NK-92 (cell line): Measurements from ENCODE around the gene SGTA.

ENCODE experiments used
- DNase-seq: peaks from one replicate; lab custom pipeline; 2025; ENCODE audit not compliant: unreplicated experiment; lab: John Stamatoyannopoulos, UW

The SGTA gene

GRCh38 chr19:2771786-2772674, 11.0 kb downstream of the SGTA start:
- no peak for DNase-seq

DNA sequence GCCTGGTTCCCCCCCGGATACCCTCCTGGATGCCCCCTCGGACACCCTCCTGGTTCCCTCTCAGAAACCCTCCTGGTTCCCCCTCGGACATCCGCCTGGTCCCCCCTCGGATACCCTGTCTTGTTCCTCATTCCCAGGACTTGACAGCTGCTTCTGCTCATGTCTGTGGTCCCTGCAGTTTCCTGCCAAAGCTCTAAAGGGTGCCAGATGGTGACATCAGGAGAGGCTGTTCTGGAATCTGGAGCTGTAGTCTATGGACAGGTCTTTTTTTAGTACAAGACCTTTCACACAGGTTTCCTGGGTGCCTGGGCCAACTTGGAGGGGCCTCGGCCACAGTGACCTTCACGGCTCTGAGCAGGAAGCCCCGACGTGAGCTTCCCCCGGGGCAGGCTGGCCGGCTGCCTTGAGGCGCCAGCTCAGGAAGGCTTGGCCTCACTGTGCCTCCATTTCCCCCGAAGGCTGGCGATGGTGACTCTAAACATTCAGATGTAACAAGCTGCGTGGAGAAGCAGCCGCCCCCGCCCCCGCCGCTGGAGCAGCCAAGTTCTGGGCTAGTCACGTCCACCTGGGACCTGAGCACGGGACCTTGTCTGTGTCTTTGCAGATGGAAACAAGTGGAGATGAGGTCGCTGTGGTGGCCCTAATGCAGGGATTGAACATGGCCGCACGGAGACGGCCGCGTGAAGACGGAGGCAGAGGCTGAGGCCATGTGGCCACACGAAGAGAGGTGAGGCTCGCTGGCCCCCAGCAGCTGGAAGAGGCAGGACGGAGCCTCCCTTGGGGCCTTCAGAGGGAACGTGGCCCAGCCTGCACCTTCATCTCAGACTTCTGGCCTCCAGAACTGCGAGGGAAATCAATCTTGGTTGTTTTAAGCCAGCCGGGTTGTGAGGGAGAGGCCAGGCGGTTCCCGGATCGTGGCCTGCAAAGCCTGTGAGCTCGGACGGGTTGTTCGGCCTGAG, 12.7 kb downstream of the SGTA start:
- no peak for DNase-seq

- DNase-seq: no peak
Observed at GRCh38 chr19:2769218-2769617, 13.9 kb downstream of the SGTA start.

DNA sequence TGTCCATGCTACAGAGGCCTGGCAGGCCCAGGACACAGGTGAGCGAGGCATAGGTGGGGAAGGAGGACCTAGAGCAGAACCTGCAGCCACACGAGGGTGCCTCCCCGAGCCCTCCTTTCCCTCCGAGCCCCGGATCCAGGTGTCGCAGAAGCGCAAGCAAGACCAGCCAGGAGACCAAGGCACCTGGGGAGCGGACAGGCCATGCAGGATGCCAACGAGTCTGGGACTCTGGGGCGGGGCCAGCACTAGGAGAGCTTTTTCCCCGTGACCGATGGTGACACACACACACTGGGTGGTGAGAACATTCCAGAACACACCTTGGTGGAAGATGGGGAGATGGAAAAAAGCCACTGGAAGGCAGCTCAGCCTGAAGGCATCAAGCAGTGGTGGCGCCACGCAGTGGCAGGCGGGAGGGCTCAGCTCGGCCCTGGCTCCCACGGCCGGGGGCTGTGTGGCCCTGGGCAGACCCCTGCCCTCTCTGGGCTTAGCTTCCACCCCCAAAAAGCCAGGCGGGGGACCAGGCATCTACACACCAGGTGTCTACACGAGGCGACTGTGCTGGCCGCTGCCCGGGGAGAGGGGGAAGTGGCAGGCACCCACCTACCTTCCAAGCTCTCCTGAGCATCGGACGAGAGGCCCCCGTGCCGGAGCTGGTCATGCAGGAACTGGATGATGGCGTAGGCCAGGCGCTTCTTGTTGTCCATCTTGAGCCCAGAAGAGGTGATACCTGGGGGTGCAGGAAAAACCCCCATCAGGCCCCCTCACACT, 14.5 kb downstream of the SGTA start:
- no peak for DNase-seq

GRCh38 chr19:2767688-2768087, 15.4 kb downstream of the SGTA start:
- DNase-seq: no peak

- DNase-seq: no peak
Observed at GRCh38 chr19:2766594-2767372, 16.3 kb downstream of the SGTA start.

- no peak for DNase-seq
Observed at GRCh38 chr19:2765376-2765775, 17.7 kb downstream of the SGTA start.

- no peak for DNase-seq
Observed at GRCh38 chr19:2764945-2765344, 18.1 kb downstream of the SGTA start.

DNA sequence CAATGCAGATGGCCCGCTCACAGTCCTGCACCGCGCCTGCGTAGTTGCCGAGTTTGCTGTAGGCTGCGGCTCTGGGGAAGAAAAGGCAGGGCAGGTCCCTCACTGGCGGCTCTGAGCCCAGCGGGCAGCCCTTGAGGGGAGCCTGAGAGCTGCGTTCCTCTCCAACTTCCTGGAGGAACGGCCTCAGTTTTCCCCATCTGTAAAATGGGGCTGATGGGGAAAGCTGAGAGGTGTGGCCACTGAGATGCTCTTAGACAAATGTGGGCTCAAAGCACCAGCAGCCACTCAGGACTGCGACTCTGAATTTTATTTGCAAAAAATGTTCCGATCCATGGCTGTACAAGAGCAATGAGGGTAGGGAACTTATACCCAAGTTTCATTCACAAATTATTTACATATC, 19.4 kb downstream of the SGTA start:
- DNase-seq: no peak

DNA sequence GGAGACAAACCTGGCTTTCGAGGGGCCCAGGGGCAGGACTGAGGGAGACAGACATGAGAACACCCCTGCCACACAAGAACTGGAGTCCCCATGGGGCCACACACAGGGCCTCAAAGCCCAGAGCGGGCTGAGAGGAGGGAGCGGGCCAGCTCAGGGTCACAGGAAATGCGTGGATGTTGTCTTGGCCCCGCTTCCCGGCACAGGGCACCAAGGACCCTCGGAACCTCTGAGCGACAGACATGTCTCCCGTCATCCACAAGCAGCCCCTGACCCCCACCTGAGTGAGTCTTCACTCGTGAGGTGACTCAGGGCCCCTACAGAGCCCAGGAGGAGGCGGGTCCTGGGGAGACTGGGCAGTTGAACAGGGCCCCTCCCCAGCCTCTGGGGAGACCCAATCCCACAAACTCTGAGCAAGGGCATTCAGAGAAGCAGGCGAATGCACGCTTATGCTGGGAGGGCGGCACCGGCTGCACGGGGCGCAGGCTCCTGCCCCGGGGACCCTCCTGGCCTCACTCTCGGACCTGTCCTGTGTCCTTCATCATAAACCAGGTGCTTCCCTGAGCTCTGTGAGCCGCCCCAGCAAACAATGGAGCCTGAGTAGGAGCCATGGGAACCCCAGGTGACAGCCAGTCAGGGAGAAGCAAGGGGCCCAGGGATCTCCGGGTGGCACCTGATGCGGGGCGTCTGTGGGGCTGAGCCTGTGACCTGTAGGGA, 20.1 kb downstream of the SGTA start:
- no peak for DNase-seq

DNA sequence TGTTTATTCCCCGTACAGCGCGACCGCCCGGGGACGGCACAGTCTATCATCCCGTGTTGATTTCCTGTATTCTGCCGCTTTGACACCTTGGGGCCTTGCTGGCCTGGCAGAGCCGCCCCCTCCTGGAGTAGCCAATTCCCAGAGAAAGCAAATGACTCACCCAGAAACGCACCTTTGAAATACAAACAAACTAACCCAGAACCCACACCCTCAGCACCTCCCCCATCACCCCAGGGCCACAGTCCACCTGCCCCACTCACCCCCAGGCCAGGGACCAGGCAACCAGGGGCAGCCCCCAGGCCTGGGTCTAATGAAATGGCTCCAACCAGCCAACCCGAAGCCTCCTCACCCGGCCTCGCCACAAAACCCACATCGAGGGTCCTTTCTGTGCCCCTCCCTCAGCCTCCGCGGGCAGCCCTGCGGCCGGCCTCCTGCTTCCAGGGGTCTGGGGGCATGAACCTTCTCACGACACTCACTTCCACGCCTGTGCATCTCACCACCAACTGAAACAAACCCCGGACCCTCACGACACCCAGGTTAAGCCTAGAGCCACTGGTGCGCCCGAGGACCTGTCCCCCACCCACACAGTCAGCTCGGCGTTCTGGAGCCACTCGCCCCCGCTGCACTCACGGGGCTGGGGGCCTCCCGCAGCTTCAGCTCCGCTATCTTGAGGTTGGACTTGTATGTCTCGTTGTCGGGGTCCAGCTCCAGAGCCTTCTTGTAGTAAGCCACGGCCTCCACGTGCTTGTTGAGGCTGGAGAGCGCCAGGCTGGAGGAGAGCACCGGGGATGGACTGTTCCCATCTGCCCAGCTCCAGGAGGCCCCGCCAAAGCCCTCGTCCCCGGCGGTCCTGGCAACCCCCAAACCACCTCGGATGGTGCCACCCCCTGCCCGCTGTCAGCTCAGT, 20.9 kb downstream of the SGTA start:
- DNase-seq: no peak

DNA sequence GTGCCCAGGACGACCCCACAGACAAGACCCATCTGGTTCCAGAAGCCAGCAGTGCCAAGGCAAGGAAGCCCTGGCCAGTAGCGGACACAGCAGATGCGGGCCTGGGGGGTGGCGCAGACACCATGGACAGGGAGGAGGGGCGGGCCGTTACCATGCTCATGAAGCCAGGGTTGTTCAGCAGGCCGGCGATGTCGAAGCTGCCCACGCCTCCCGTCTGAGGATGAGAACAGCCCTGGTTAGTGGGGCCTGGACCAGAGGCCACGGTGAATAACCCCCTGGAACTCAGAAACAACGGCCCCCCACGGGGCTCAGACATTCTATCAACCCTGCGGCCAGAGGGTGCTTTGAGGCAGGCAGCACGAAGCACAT, 21.8 kb downstream of the SGTA start:
- DNase-seq: no peak

- no peak for DNase-seq
Observed at GRCh38 chr19:2759965-2760364, 23.1 kb downstream of the SGTA start.

- no peak for DNase-seq
Observed at GRCh38 chr19:2759362-2759761, 23.7 kb downstream of the SGTA start.

GRCh38 chr19:2758601-2759313, 24.3 kb downstream of the SGTA start:
- DNase-seq: no peak

DNA sequence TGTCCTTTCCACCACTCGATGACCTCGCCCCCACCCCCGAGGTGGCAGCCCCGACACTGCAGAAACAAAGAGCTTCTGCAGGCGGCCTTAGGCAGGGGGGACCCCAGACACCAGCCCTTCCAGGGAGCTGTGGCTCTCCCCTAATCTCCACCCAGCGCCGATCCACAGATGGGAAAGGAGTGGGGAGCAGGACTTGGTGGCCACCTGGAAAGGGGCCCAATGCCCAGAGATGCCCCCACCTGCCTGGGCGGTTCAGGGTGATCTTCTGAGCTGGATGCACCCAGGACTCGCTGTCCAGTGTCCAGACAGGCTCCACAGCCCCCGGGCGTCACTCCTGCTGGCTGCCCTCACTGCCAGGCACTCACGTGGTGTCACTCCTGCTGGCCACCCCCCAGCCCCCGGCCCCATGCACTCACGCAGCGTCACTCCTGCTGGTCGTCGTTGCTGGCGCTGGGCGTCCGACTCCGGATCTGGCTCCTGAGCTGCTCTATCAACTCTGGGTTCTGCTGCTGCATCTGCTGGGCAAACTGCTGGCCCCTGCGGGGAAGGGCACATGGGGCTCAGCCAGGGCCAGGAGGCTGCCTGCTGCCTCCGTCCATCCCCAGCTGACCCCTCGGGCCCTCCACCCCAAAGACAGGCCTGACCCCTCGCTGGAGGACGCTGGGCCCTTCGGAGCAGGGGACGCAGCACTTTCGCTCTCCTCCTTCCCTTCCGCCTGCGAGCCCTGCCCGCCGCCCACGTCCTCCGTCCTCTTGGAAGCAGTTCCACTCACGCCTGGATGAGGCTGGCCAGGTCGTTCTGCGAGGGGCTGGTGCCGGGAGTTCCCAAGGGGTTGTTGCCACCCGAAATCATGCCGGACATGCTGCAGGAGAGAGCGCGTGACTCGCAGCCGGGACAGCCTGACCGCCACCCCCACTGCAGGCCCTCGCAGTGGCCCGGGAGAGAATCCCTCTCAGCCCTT, 25.9 kb downstream of the SGTA start:
- DNase-seq: no peak

- no peak for DNase-seq
Observed at GRCh38 chr19:2756477-2756876, 26.6 kb downstream of the SGTA start.
